HEK293 (cell line): ENCODE measurements around the gene SPAG8.

Experiments used
- CTCF ChIA-PET: fragments of 350-600 bp; formaldehyde crosslinking; extraction: SDS; loops from one replicate; lab custom pipeline; 2021; ENCODE audit warnings: antibody characterized with exemption; lab: Yijun Ruan, JAX
- POLR2A ChIA-PET: fragments of 300-600 bp; formaldehyde crosslinking; extraction: SDS; loops from one replicate; lab custom pipeline; 2020; ENCODE audit warnings: antibody characterized with exemption, inconsistent platforms; lab: Yijun Ruan, JAX
- H3K27ac ChIP-seq: fragments of 200-500 bp; sonication (Bioruptor generic); 2 replicates; pipeline ENCODE4 v1.5.1; 2014; ENCODE audit warnings: low read depth, low read length, control low read depth, inconsistent platforms; ENCODE audit errors: extremely low read depth
- H3K36me3 ChIP-seq, 2 experiments: fragments of 200-500 bp in 1 of 2; sonication (Bioruptor generic) in 1 of 2; 1 replicate in 1 of 2; 2 replicates in 1 of 2; pipeline ENCODE4 v1.5.1; 2014 to 2017; ENCODE audit warnings: inconsistent platforms in 2 of 2, low read length in 2 of 2; ENCODE audit not compliant: control insufficient read depth in 2 of 2, insufficient read depth in 1 of 2
- H3K4me1 ChIP-seq: fragments of 200-500 bp; sonication (Bioruptor generic); 2 replicates; pipeline ENCODE4 v1.5.1; 2014; ENCODE audit warnings: mild to moderate bottlenecking, low read length, inconsistent platforms; ENCODE audit not compliant: control insufficient read depth, insufficient read depth
- H3K4me3 ChIP-seq: 2 replicates; pipeline ENCODE4 v1.5.1; 2011; ENCODE audit warnings: low read depth, mild to moderate bottlenecking, control low read depth, low read length, moderate library complexity
- H3K9me3 ChIP-seq: fragments of 200-500 bp; sonication (Bioruptor generic); 2 replicates; pipeline ENCODE4 v1.5.1; 2014; ENCODE audit warnings: low read depth, low read length, inconsistent platforms; ENCODE audit not compliant: control insufficient read depth, insufficient read depth
- BCL11A ChIP-seq: fragments of 450-650 bp; formaldehyde crosslinking; IDR thresholded peaks from 2 replicates; pipeline ENCODE4 v1.5.1; 2016; ENCODE audit warnings: low read depth, missing biosample characterization, missing genetic modification characterization
- GLIS2 ChIP-seq: fragments of 450-650 bp; formaldehyde crosslinking; IDR thresholded peaks from 2 replicates; pipeline ENCODE4 v1.5.1; 2016; ENCODE audit warnings: missing biosample characterization, missing genetic modification characterization
- HOXC10 ChIP-seq: sonication (generic); formaldehyde crosslinking; IDR thresholded peaks from 2 replicates; pipeline ENCODE4 v1.8.1; 2023; ENCODE audit warnings: mild to moderate bottlenecking, missing genetic modification reagents
- OSR2 ChIP-seq: fragments of 450-650 bp; formaldehyde crosslinking; IDR thresholded peaks from 2 replicates; pipeline ENCODE4 v1.5.1; 2016; ENCODE audit warnings: missing biosample characterization, missing genetic modification characterization
- OVOL3 ChIP-seq: fragments of 450-650 bp; formaldehyde crosslinking; IDR thresholded peaks from 2 replicates; pipeline ENCODE4 v1.5.1; 2016; ENCODE audit warnings: missing biosample characterization, missing genetic modification characterization
- RBAK ChIP-seq: fragments of 450-650 bp; formaldehyde crosslinking; IDR thresholded peaks from 2 replicates; pipeline ENCODE4 v1.5.1; 2016; ENCODE audit warnings: missing biosample characterization, missing genetic modification characterization
- SP7 ChIP-seq: fragments of 450-650 bp; formaldehyde crosslinking; IDR thresholded peaks from 2 replicates; pipeline ENCODE4 v1.5.1; 2016; ENCODE audit warnings: missing biosample characterization, missing genetic modification characterization
- ZBTB1 ChIP-seq: fragments of 450-650 bp; formaldehyde crosslinking; IDR thresholded peaks from 2 replicates; pipeline ENCODE4 v1.5.1; 2016; ENCODE audit warnings: missing biosample characterization, missing genetic modification characterization
- ZBTB26 ChIP-seq: fragments of 450-650 bp; formaldehyde crosslinking; optimal IDR thresholded peaks from 2 replicates; pipeline ENCODE3; 2016; ENCODE audit warnings: missing biosample characterization, mild to moderate bottlenecking, missing genetic modification characterization
- ZFP3 ChIP-seq: fragments of 450-650 bp; formaldehyde crosslinking; IDR thresholded peaks from 2 replicates; pipeline ENCODE4 v1.5.1; 2016; ENCODE audit warnings: low read depth, missing biosample characterization, missing genetic modification characterization
- ZNF16 ChIP-seq: fragments of 450-650 bp; formaldehyde crosslinking; IDR thresholded peaks from 2 replicates; pipeline ENCODE4 v1.5.1; 2016; ENCODE audit warnings: low read depth, missing biosample characterization, missing genetic modification characterization
- ZNF175 ChIP-seq: fragments of 450-650 bp; formaldehyde crosslinking; IDR thresholded peaks from 2 replicates; pipeline ENCODE4 v1.5.1; 2016; ENCODE audit warnings: missing biosample characterization, missing genetic modification characterization
- ZNF19 ChIP-seq: fragments of 450-650 bp; formaldehyde crosslinking; IDR thresholded peaks from 2 replicates; pipeline ENCODE4; 2016; ENCODE audit warnings: missing biosample characterization, missing genetic modification characterization, low read depth
- ZNF202 ChIP-seq: fragments of 450-650 bp; formaldehyde crosslinking; IDR thresholded peaks from 2 replicates; pipeline ENCODE4 v1.5.1; 2016; ENCODE audit warnings: missing biosample characterization, missing genetic modification characterization, borderline replicate concordance
- ZNF311 ChIP-seq: fragments of 450-650 bp; formaldehyde crosslinking; IDR thresholded peaks from 2 replicates; pipeline ENCODE4 v1.5.1; 2017; ENCODE audit warnings: missing biosample characterization, missing genetic modification characterization, borderline replicate concordance
- ZNF366 ChIP-seq: fragments of 450-650 bp; formaldehyde crosslinking; conservative IDR thresholded peaks from 2 replicates; pipeline ENCODE4 v1.5.1; 2016; ENCODE audit warnings: missing biosample characterization, missing genetic modification characterization
- ZNF433 ChIP-seq: fragments of 450-650 bp; formaldehyde crosslinking; IDR thresholded peaks from 2 replicates; pipeline ENCODE4 v1.5.1; 2016; ENCODE audit warnings: missing biosample characterization, missing genetic modification characterization, low read depth
- ZNF48 ChIP-seq: fragments of 450-650 bp; formaldehyde crosslinking; IDR thresholded peaks from 2 replicates; pipeline ENCODE4 v1.5.1; 2016; ENCODE audit warnings: missing biosample characterization, missing genetic modification characterization
- ZNF629 ChIP-seq: fragments of 450-650 bp; formaldehyde crosslinking; IDR thresholded peaks from 2 replicates; pipeline ENCODE4 v1.5.1; 2017; ENCODE audit warnings: missing biosample characterization, missing genetic modification characterization
- ZNF658 ChIP-seq: fragments of 450-650 bp; formaldehyde crosslinking; IDR thresholded peaks from 2 replicates; pipeline ENCODE4; 2016; ENCODE audit warnings: missing biosample characterization, missing genetic modification characterization
- ZNF677 ChIP-seq: fragments of 450-650 bp; IDR thresholded peaks from 2 replicates; pipeline ENCODE4 v1.5.0; 2018; ENCODE audit warnings: missing biosample characterization, mild to moderate bottlenecking, missing genetic modification characterization, moderate library complexity
- ZNF692 ChIP-seq: fragments of 450-650 bp; formaldehyde crosslinking; IDR thresholded peaks from 2 replicates; pipeline ENCODE4 v1.5.1; 2016; ENCODE audit warnings: missing biosample characterization, missing genetic modification characterization
- ZNF747 ChIP-seq: fragments of 450-650 bp; formaldehyde crosslinking; IDR thresholded peaks from 2 replicates; pipeline ENCODE4 v1.5.1; 2016; ENCODE audit warnings: missing biosample characterization, missing genetic modification characterization
- ZNF776 ChIP-seq: fragments of 450-650 bp; formaldehyde crosslinking; IDR thresholded peaks from 2 replicates; pipeline ENCODE4 v1.5.0; 2017; ENCODE audit warnings: missing biosample characterization, missing genetic modification characterization, borderline replicate concordance
- ZNF791 ChIP-seq: fragments of 450-650 bp; formaldehyde crosslinking; IDR thresholded peaks from 2 replicates; pipeline ENCODE4 v1.5.1; 2016; ENCODE audit warnings: missing biosample characterization, missing genetic modification characterization
- TF ChIP-seq, protein P1 (sequence below): fragments of 450-650 bp; formaldehyde crosslinking; IDR thresholded peaks from 2 replicates; pipeline ENCODE4 v1.5.1; 2016; ENCODE audit warnings: missing biosample characterization, missing genetic modification characterization, low read depth

The SPAG8 gene

GRCh38 chr9:35840881-35841644 is 29.0 kb upstream of the SPAG8 start (continued):
- TF ChIP-seq ZNF791 (tag by site-specific recombination) = no peak
- no peak for TF ChIP-seq ZNF433 (tag by site-specific recombination)
- TF ChIP-seq ZNF677 (tag by site-specific recombination) = no peak
- TF ChIP-seq ZNF629 (tag by site-specific recombination) = no peak
- no peak for TF ChIP-seq ZNF16 (tag by site-specific recombination)
- no peak for TF ChIP-seq SP7 (tag by site-specific recombination)
- no peak for TF ChIP-seq ZNF366 (tag by site-specific recombination)

GRCh38 chr9:35839926-35840325 is 27.9 kb upstream of the SPAG8 start:
- Histone ChIP-seq H3K4me3 (no peak overlapping the region), H3K36me3 (peaks cover 0 to 19% of the 10 kb centered on the region in 2 experiments; a peak in 1 of 3 replicates), H3K9me3 (no peaks in the 10 kb centered on the region), H3K27ac (no peak overlapping the region), H3K4me1 (no peaks in the 10 kb centered on the region)
- POLR2A ChIA-PET = no interaction called here
- CTCF ChIA-PET = interaction anchor here (0.7 to 2.2 kb wide), 5 partner anchors 11 to 106 kb away, joined by 3 to 11 read pairs (median 4); no protein-coding TSS in a partner anchor
- no peak for TF ChIP-seq ZNF747
- no peak for TF ChIP-seq ZBTB1 (tag by site-specific recombination)
- TF ChIP-seq ZNF202 = no peak
- TF ChIP-seq ZNF692 (tag by site-specific recombination) = no peak
- TF ChIP-seq ZNF175 = no peak
- TF ChIP-seq, protein P1, sequence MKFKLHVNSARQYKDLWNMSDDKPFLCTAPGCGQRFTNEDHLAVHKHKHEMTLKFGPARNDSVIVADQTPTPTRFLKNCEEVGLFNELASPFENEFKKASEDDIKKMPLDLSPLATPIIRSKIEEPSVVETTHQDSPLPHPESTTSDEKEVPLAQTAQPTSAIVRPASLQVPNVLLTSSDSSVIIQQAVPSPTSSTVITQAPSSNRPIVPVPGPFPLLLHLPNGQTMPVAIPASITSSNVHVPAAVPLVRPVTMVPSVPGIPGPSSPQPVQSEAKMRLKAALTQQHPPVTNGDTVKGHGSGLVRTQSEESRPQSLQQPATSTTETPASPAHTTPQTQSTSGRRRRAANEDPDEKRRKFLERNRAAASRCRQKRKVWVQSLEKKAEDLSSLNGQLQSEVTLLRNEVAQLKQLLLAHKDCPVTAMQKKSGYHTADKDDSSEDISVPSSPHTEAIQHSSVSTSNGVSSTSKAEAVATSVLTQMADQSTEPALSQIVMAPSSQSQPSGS (tag by site-specific recombination) = no peak
- TF ChIP-seq ZNF19 = no peak
- TF ChIP-seq GLIS2 (tag by site-specific recombination) = no peak
- TF ChIP-seq ZNF48 (tag by site-specific recombination) = no peak
- no peak for TF ChIP-seq ZBTB26
- no peak for TF ChIP-seq ZNF16 (tag by site-specific recombination)
- TF ChIP-seq ZFP3 (tag by site-specific recombination) = no peak
- TF ChIP-seq ZNF311 (tag by site-specific recombination) = no peak
- no peak for TF ChIP-seq OSR2 (tag by site-specific recombination)
- no peak for TF ChIP-seq BCL11A (tag by site-specific recombination)
- no peak for TF ChIP-seq OVOL3 (tag by site-specific recombination)
- no peak for TF ChIP-seq ZNF776
- no peak for TF ChIP-seq RBAK (tag by site-specific recombination)
- no peak for TF ChIP-seq HOXC10
- TF ChIP-seq ZNF658 (tag by site-specific recombination) = no peak
